A549 (cell line): ENCODE data around the gene HLA-DQB1. TPM values are rescaled to one million over a fixed set of nuclear protein-coding genes. Genes with fewer than 3 reads are reported as not detected.
"Not testable (repeated sequence)": the region's sequence is repeated elsewhere in the genome, so short reads cannot be mapped to it uniquely, and the experiment has no call there.

ENCODE experiments used
- ATAC-seq, 2 experiments: fragments of 200-7000 bp in 1 of 2; fragments of >200 bp in 1 of 2; cut with Nextera tagmentation in 1 of 2; cut with Tn5 transposase in 1 of 2; 3 replicates each; pipeline versions ENCODE4 v1.8.0 to v1.9.1; 2018 to 2020; ENCODE audit warnings: mild to moderate bottlenecking in 1 of 2, moderate library complexity in 1 of 2
- CTCF ChIA-PET: fragments of 300-600 bp; sonication (Branson Sonifier 250); formaldehyde crosslinking; extraction: SDS; loops from one replicate; lab custom pipeline; 2021; ENCODE audit warnings: antibody characterized with exemption, inconsistent platforms; lab: Yijun Ruan, JAX
- POLR2A ChIA-PET: fragments of 350-600 bp; formaldehyde crosslinking; extraction: SDS; loops from one replicate; lab custom pipeline; 2021; ENCODE audit warnings: antibody characterized with exemption, inconsistent platforms; lab: Yijun Ruan, JAX
- DNase-seq, 2 experiments: peaks; one replicate each; pipeline versions ENCODE4 v3.0.0 to v3.0.0-alpha.2; 2011 to 2016; ENCODE audit warnings: low read depth in 1 of 2, low spot score in 1 of 2
- FAIRE-seq: peaks from 2 replicates; lab custom pipeline; 2011; peaks lifted over from hg19 to GRCh38; lab: Jason Lieb, UNC
- H3K27ac ChIP-seq, 2 experiments: fragments of >200 bp; sonication (Bioruptor Twin); formaldehyde crosslinking; 3 replicates each; pipeline ENCODE4 v1.5.1; 2016 to 2017
- H3K4me1 ChIP-seq: fragments of >200 bp; sonication (Bioruptor Twin); formaldehyde crosslinking; 3 replicates; pipeline ENCODE4 v1.6.1; 2016
- H3K4me2 ChIP-seq: fragments of >200 bp; sonication (Bioruptor Twin); formaldehyde crosslinking; 3 replicates; pipeline ENCODE4 v1.6.1; 2016
- H3K4me3 ChIP-seq: fragments of >200 bp; sonication (Bioruptor Twin); formaldehyde crosslinking; 3 replicates; pipeline ENCODE4 v1.5.1; 2016
- H3K9me3 ChIP-seq: fragments of >200 bp; sonication (Bioruptor Twin); formaldehyde crosslinking; 3 replicates; pipeline ENCODE4 v1.6.1; 2016
- EHF ChIP-seq: fragments of 250-450 bp; sonication (Bioruptor Pico); IDR thresholded peaks from 2 replicates; pipeline ENCODE4 v1.5.0; 2020; ENCODE audit warnings: mild to moderate bottlenecking
- EHMT2 ChIP-seq: fragments of 200-600 bp; sonication (generic); IDR thresholded peaks from 2 replicates; pipeline ENCODE4 v1.6.1; 2016; ENCODE audit warnings: antibody characterized with exemption, low read depth, mild to moderate bottlenecking, moderate library complexity
- ESRRA ChIP-seq: fragments of 150-350 bp; IDR thresholded peaks from 2 replicates; pipeline ENCODE4 v1.6.1; 2014; ENCODE audit warnings: mild to moderate bottlenecking, low read length, borderline replicate concordance
- HEYL ChIP-seq: fragments of 250-450 bp; sonication (Bioruptor Pico); IDR thresholded peaks from 2 replicates; pipeline ENCODE4 v1.8.0; 2021; ENCODE audit warnings: mild to moderate bottlenecking, moderate library complexity
- MAFK ChIP-seq: fragments of 450-650 bp; IDR thresholded peaks from 2 replicates; pipeline ENCODE4 v1.6.1; 2014; ENCODE audit not compliant: partially characterized antibody
- MAZ ChIP-seq: fragments of 150-350 bp; IDR thresholded peaks from 2 replicates; pipeline ENCODE4 v1.6.1; 2014; ENCODE audit warnings: antibody characterized with exemption, low read depth, low read length, borderline replicate concordance
- MYC ChIP-seq: IDR thresholded peaks from 2 replicates; pipeline ENCODE4 v1.6.1; 2012; ENCODE audit warnings: mild to moderate bottlenecking, inconsistent platforms, low read length, improper control_type of control experiment, borderline replicate concordance
- POLR2AphosphoS2 ChIP-seq: conservative IDR thresholded peaks from 2 replicates; pipeline ENCODE4 v1.6.1; 2012; ENCODE audit warnings: low read length, improper control_type of control experiment, inconsistent platforms
- RAD21 ChIP-seq, 2 experiments: fragments of >200 bp in 1 of 2; sonication (Bioruptor Twin) in 1 of 2; formaldehyde crosslinking in 1 of 2; IDR thresholded peaks in 1 of 2; conservative IDR thresholded peaks in 1 of 2; 2 replicates in 1 of 2; 3 replicates in 1 of 2; pipeline ENCODE4 v1.6.1; 2012 to 2018; ENCODE audit warnings: inconsistent platforms in 1 of 2
- RCOR1 ChIP-seq: fragments of 150-350 bp; IDR thresholded peaks from 2 replicates; pipeline ENCODE4 v1.6.1; 2014; ENCODE audit warnings: antibody characterized with exemption, low read length, low read depth
- REST ChIP-seq: fragments of 200-600 bp; sonication (generic); IDR thresholded peaks from 2 replicates; pipeline ENCODE4 v1.6.1; 2016; ENCODE audit warnings: antibody characterized with exemption, mild to moderate bottlenecking, moderate library complexity
- SMC3 ChIP-seq: fragments of >200 bp; sonication (Bioruptor Twin); formaldehyde crosslinking; IDR thresholded peaks from 3 replicates; pipeline ENCODE4 v1.6.1; 2018; ENCODE audit warnings: inconsistent platforms
- WGBS: methylation state at CpG from one replicate; pipeline ENCODE4 v1.1.6; 2017; ENCODE audit errors: missing lambda C conversion rate; 5-methylcytosine and 5-hydroxymethylcytosine counted together
- polyA plus RNA-seq, 4 experiments: library from polyadenylated mRNA; depleted of rRNA in 3 of 4; stranded (reverse); fragments of >200 nt; fragmentation: RNase III in 1 of 4; extraction: RNeasy Plus Mini Kit Qiagen cat#74134 plus additional on column Dnase treatment in 1 of 4; gene quantifications; 2 replicates in 3 of 4; 3 replicates in 1 of 4; pipeline ENCODE4 v1.2.3, GENCODE V29; 2011 to 2017
- TF ChIP-seq, protein P1 (sequence below): IDR thresholded peaks from 2 replicates; pipeline ENCODE4 v1.6.1; 2012
- TF ChIP-seq, protein P2 (sequence below): fragments of 150-350 bp; IDR thresholded peaks from 2 replicates; pipeline ENCODE4 v1.6.1; 2014; ENCODE audit warnings: low read depth, mild to moderate bottlenecking, low read length
- TF ChIP-seq, protein P3 (sequence below): fragments of >200 bp; sonication (Bioruptor Twin); formaldehyde crosslinking; IDR thresholded peaks from 3 replicates; pipeline ENCODE4 v1.5.1; 2016

The HLA-DQB1 gene
- polyA plus RNA-seq, 2 of the 4 experiments (the other 2 are of a cell fraction) = not detected

- H3K4me1 ChIP-seq = no peaks in the 10 kb centered on the region
- FAIRE-seq (no peak), DNase-seq (no peak)
- ChIA-PET CTCF (interaction anchor here (1.0 kb wide), 1 partner anchor 10 kb away, joined by 4 read pairs; no protein-coding TSS in a partner anchor), POLR2A (no interaction called here)
- TF ChIP-seq RCOR1 = no peak
- no peak for TF ChIP-seq POLR2AphosphoS2
- no peak for TF ChIP-seq ESRRA
- TF ChIP-seq REST = no peak
- no peak for TF ChIP-seq EHMT2
- TF ChIP-seq, protein P1, sequence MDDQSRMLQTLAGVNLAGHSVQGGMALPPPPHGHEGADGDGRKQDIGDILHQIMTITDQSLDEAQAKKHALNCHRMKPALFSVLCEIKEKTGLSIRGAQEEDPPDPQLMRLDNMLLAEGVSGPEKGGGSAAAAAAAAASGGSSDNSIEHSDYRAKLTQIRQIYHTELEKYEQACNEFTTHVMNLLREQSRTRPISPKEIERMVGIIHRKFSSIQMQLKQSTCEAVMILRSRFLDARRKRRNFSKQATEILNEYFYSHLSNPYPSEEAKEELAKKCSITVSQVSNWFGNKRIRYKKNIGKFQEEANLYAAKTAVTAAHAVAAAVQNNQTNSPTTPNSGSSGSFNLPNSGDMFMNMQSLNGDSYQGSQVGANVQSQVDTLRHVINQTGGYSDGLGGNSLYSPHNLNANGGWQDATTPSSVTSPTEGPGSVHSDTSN = no peak
- TF ChIP-seq, all 56 proteins: peak for 0
- no peak overlapping the region for H3K4me3 ChIP-seq
- ATAC-seq = no peak
- no peaks in the 10 kb centered on the region for H3K9me3 ChIP-seq
- no peak overlapping the region for H3K4me2 ChIP-seq
- no peak overlapping the region for H3K27ac ChIP-seq
These were observed 43.2 kb upstream of the HLA-DQB1 start for GRCh38 chr6:32709625-32710024.

DNA sequence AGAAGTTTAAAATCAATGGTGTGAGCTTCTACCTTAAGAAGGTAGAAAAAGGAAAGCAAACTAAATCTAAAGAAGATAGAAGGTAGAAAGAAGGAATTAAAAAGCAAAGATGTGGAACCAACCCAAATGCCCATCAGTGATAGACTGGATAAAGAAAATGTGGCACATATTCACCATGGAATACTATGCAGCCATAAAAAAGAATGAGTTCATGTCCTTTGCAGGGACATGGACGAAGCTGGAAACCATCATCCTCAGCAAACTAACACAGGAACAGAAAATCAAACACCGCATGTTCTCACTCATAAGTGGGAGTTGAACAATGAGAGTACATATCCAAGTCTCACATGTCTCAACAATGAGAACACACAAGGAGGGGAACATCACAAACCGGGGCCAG is 38.7 kb upstream of the HLA-DQB1 start:
- POLR2A ChIA-PET, H3K4me2 ChIP-seq, H3K9me3 ChIP-seq, CTCF ChIA-PET, H3K4me1 ChIP-seq, FAIRE-seq, H3K27ac ChIP-seq, H3K4me3 ChIP-seq, DNase-seq, ATAC-seq: not testable (repeated sequence)
- WGBS = 17% methylated on average over 3 of the region's 3 CpGs

GRCh38 chr6:32703347-32703746 is 36.9 kb upstream of the HLA-DQB1 start:
- ATAC-seq = no peak
- TF ChIP-seq MYC (no peak), EHF (CRISPR knock-in tag) (no peak), MAFK (no peak), MAZ (no peak)
- Histone ChIP-seq H3K4me1 (no peaks in the 10 kb centered on the region), H3K4me3 (no peak overlapping the region), H3K27ac (no peak overlapping the region), H3K9me3 (no peaks in the 10 kb centered on the region), H3K4me2 (no peak overlapping the region)
- no peak for DNase-seq
- POLR2A ChIA-PET = no interaction called here
- no peak for FAIRE-seq
- CTCF ChIA-PET = interaction anchor here (0.5 to 2.9 kb wide), 5 partner anchors 82 to 462 kb away, joined by 3 to 12 read pairs (median 3); partner anchors contain the start of gene TAP2
- WGBS = 13% methylated on average over 4 of the region's 4 CpGs

DNA sequence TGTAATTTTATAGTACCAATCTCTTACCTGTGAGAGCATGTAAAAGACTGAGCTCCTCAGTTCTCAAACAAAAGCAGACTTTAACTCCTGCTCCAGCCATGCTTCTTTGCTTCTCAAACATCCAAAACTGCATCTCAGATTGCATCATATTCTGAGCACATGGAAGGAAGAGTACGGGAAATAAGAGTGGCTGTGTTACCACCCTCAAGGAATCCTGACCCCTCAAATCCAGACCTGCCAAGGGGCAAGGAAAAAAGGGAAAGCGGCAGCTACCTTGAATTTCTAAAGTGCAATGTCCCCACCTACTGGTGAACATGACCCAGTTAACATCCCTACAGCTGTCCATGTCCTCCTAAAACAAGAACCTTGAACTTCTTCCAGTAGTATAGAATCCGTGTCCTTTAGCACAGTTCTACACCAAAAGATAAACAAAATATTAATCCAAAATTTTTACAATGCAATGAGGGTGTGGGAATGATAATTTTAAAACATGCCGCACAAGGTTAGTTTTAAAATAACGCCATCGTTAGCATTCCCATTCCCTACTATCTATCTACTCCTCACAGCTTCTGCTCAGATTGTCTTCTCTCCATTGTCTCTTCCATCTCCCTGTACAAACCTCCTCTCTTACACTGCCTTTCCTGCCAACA is 34.1 kb upstream of the HLA-DQB1 start:
- TF ChIP-seq, protein P2, sequence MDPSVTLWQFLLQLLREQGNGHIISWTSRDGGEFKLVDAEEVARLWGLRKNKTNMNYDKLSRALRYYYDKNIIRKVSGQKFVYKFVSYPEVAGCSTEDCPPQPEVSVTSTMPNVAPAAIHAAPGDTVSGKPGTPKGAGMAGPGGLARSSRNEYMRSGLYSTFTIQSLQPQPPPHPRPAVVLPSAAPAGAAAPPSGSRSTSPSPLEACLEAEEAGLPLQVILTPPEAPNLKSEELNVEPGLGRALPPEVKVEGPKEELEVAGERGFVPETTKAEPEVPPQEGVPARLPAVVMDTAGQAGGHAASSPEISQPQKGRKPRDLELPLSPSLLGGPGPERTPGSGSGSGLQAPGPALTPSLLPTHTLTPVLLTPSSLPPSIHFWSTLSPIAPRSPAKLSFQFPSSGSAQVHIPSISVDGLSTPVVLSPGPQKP = no peak
- TF ChIP-seq, protein P3, sequence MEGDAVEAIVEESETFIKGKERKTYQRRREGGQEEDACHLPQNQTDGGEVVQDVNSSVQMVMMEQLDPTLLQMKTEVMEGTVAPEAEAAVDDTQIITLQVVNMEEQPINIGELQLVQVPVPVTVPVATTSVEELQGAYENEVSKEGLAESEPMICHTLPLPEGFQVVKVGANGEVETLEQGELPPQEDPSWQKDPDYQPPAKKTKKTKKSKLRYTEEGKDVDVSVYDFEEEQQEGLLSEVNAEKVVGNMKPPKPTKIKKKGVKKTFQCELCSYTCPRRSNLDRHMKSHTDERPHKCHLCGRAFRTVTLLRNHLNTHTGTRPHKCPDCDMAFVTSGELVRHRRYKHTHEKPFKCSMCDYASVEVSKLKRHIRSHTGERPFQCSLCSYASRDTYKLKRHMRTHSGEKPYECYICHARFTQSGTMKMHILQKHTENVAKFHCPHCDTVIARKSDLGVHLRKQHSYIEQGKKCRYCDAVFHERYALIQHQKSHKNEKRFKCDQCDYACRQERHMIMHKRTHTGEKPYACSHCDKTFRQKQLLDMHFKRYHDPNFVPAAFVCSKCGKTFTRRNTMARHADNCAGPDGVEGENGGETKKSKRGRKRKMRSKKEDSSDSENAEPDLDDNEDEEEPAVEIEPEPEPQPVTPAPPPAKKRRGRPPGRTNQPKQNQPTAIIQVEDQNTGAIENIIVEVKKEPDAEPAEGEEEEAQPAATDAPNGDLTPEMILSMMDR = peak; percentile 76
- TF ChIP-seq SMC3 (peak; percentile 71), RAD21 (conservative IDR thresholded peaks at IDR 0.05 in 1 of 2, IDR thresholded peaks at IDR 0.05 in 1 of 2) (peak; percentile 74 to 75), HEYL (CRISPR knock-in tag) (no peak)
- 2% methylated on average over 6 of the region's 6 CpGs for WGBS

More for the DNA sequence above, 34.1 kb upstream of the HLA-DQB1 start:
- ChIA-PET CTCF (interaction anchor here (0.6 to 2.7 kb wide), 24 partner anchors 9 to 466 kb away, joined by 3 to 22 read pairs (median 4); no protein-coding TSS in a partner anchor), POLR2A (no interaction called here)
- FAIRE-seq = no peak
- no peaks in the 10 kb centered on the region for H3K4me1 ChIP-seq
- H3K9me3 ChIP-seq = no peaks in the 10 kb centered on the region
- peak; percentile 19 to 58 for DNase-seq
- ATAC-seq = peak; percentile 73 to 86; a peak in 5 of 6 replicates
- no peak overlapping the region for H3K4me3 ChIP-seq
- no peak overlapping the region for H3K27ac ChIP-seq
- no peak overlapping the region for H3K4me2 ChIP-seq
